Hepatic stellate cell (primary cell): ENCODE results near the gene NID1.

Source experiments
- DNase-seq: peaks from one replicate; pipeline ENCODE4 v3.0.0; 2011; ENCODE audit warnings: low spot score

Gene NID1

GRCh38 chr1:236063919-236064673 lies 794 bp downstream of the NID1 start:
- DNase-seq = peak; percentile 80

GRCh38 chr1:236063551-236063918 lies 1.4 kb downstream of the NID1 start:
- no peak for DNase-seq

GRCh38 chr1:236060286-236060685 lies 4.6 kb downstream of the NID1 start:
- DNase-seq = no peak

DNA sequence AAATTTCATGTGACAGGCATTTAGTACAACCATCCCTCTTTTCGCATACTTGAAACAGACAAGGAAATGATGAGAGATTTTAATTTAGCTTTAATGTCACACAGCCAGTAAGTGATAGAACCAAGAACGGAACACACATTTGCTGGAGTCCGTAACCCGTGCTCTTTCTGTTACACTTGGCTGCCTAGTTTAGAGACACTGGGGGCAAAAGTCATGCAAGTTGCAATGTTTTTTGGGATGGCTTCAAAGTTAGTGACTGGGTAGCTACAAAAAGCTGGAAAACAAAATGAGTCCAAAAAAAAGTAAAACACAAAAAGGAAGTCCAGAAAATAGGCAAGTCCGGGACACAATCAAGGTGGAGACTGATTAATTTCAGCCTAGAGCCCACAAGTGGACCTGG lies 5.9 kb downstream of the NID1 start:
- DNase-seq = no peak

DNA sequence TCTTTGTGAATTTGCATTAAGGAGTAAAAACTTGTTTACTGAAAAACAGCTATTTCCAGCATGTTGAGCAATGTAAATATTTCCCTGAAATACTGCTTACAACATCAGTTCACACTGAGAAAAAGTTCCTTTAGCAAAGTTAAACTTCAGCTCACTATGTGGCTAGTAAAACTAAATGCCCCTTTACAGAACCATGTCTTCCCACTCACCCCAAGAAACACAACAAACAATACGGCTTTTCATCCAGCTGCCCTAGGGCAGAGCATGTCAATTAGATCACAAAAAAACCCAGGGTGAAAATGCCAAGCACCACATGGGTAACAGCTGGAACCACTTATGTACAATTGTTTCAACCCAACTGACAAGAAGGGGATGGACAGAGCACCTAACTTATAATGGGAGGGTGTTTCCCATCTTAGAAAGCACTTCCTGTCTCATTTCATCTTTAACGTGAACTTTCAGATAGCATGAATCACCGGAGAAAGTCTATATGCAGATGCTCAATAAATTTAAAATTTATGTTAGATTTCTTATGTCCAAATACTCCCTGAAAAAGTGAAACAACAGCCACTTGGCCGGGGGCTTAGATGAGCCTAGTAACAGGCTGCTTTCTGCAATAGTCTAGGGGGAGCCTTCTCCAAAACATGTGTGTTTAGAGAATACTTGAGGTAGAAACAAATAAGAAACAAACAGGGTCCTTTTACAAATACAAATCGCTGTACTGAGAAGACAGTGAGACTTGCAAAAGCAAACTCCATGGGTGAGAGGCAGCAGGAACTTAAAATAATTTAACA lies 6.6 kb downstream of the NID1 start:
- DNase-seq = no peak

DNA sequence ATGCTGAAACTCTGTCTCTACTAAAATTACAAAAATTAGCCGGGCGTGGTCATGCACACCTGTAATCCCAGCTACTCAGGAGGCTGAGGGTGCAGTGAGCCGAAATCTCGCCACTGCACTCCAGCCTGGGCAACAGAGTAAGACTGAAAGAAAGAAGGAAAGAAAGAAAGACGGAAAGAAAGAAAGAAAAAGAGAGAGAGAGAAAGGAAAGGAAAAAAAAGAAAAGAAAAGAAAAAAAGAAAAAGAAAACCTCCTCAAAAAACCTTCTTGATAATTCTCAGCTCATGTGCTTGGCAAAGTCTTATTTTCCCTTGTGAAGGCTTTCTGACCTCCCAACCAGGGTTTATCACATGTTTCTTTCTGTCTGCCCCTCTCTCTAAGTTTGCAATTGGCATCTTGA lies 7.3 kb downstream of the NID1 start:
- no peak for DNase-seq

DNA sequence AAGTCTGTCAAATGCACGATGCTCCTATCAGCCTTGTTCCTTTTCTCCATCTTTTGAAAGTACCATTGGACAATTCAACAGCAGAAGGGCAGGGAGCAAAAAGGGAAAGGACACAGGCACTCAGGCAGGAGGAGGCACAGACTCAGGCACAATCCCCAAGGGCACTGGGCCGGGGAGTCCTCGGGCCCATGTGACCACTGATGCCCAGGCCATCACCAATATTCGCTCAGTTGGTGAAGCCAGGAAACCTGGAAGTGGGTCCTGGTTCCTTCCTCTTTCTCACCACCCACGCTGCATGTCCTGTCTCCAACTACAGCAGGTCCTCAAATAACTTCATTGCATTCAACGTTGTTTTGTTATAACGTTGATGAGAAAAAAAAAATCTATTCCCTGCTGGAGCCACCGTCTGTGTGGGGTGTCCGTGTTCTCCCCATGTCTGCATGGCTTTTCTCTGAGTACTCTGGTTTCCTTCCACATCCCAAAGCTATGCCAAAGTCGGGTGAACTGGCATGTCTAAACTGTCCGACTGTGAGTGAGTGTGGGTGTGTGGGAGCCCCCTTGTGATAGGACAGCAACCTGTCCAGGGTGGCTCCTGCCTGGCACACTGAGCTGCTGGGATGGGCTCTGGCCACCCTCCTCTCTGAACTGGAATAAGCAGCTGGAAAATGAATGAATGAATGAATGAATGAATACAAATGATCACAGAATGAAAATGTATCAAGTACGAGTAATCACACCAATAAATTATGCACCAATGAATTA lies 12.5 kb downstream of the NID1 start:
- no peak for DNase-seq

DNA sequence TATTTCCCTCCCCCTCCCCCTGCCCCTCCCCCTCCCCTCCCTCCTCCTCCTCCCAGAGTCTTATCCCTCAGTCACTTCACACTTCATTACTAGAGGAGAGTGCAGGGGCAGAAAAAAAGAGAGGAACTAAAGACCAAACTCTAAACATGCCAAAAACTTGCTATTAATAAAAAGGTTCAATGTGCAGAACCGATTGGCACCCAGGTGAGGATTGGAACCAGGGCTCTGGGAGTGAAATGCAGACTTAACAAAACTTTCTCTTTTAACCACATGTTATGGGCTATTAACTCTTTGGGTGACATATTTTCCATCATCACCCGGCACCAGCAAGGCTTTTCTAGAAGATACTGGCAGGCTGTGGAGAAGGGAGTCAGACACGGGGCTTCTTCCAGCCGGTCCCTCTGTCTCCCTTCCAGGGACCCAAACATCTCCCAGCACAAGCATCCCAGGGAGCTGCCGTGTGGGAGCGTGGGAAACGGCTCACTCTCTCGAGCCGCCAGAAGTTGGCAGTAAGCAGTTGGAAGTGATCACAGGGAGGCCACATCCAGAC lies 13.6 kb downstream of the NID1 start:
- peak; percentile 44 for DNase-seq

DNA sequence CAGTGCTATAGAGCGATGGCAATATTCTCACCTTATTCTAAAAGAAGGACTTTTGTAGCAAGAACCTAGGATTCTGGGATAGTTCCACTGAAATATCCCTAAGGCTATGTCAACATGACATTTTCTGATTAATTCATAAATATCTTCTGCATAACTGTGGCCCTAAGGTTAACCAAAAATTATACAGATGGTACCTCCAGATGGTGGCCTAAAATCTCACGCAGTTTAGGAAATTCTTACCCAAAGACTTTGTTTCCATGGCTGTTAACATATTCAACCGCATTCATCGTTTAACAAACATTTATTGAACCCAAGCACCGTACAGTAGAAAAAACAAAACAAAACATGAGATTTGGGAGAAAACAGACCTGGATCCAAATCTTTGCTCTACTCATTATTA lies 19.1 kb downstream of the NID1 start:
- no peak for DNase-seq

- DNase-seq = no peak
Observed at GRCh38 chr1:236044341-236044740, 20.5 kb downstream of the NID1 start.

DNA sequence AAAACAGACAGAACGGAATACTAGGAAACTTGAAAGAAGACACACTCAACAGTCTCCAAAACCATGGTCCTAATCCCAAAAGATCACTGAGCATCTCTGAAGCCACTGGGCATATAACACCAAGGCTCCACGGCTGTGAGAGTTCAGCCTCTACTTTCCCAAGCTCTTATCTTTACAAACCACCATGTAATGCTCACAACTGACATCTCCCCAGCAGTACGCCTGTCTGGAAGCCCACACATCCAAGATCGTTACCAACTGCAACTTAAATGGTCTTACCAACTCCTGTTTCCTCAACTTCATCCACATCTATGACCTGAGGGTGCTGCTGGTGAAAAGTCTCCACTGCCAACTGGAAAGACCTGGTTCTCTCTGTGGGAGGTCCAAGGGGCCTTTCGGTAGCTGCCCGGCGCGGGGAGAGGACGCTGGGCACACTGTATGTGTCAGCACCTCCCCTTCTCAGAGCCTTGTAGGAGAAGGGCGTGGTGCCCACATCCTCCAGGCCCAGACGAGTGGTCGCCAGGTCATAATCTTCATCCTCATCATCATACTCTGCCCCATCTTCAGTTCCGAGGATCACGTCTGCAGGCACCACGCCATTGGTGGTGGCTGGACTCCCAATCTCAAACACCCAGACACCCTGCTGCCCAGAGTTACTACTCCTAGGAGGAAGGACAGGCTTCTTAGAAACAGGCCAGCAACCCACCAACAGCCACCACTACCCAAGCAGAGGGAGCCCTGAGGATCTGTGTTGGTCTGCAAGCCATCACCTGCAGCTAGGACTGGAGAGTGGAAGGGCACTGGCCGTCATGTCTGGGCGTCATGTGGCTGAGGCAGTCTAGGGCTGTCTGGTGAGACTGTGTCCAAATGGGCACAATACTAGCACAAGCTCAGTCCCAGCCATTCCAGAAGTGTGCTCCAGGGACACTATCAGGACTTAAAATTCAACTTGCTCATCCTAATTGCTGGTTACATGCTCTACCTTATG lies 23.0 kb downstream of the NID1 start:
- no peak for DNase-seq

- no peak for DNase-seq
Observed at GRCh38 chr1:236039740-236040685, 24.9 kb downstream of the NID1 start.

- no peak for DNase-seq
Observed at GRCh38 chr1:236038034-236038433, 26.9 kb downstream of the NID1 start.

DNA sequence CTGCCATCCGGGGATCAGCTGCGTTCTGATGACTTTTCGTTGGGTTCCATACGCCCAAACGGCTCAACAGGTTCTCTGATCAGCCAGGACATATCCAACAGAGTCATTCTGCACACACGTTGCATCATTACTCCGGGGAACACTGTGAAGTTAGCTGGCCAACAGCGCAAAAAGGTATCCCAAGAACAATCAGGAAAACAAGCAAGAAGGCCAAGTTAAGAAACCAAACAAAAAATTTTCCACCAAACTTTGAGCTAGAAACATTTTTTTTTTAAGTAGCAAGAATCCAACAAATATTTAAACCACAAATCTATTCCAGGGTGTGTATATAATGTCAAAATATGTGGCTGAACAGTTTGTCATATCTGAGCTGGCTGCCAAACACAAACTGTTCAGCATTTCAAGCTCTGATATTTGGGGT lies 29.2 kb downstream of the NID1 start:
- DNase-seq = peak; percentile 41

GRCh38 chr1:236033336-236033735 lies 31.6 kb downstream of the NID1 start:
- no peak for DNase-seq

DNA sequence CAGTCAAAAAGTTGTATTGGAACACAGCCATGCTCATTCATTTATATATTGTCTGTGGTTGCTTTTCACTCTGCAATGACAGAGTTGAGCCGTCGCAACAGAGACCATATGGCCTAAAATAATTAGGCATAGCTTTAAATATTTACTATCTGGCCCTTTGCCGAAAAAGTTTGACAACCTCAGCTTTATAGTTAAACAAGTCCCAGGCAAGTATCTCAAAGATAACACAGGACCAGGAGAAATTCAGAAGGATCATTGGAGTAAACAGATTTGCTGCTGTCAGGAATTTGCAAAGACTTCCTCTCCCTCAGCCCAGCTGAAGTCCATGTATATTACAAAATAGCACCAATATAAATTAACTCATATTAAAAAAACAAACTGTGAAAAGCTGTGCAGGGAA lies 34.4 kb downstream of the NID1 start:
- no peak for DNase-seq

- DNase-seq = no peak
Observed at GRCh38 chr1:236029428-236029940, 35.4 kb downstream of the NID1 start.

GRCh38 chr1:236027104-236027503 lies 37.8 kb downstream of the NID1 start:
- DNase-seq = no peak

- DNase-seq = no peak
Observed at GRCh38 chr1:236025836-236026235, 39.1 kb downstream of the NID1 start.

DNA sequence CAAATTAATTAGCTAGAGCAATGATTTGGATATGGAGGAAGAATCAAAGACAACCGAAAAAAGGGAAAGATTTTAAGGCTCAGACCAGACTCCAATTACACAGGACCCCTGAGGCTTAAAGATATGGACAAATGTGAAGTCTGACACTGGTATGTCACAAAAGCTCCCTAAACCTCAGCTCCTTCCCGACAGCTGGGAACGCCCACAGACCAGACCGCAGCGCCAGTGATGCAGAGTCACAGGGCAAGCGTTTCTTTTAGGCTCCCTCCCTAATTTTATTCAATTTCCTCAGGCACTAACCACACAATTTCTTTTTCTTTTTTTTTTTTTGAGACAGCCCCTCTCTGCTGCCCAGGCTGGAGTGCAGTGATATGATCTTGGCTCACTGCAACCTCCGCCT lies 40.2 kb downstream of the NID1 start:
- no peak for DNase-seq
